HG02852 (cell line): Measurements from ENCODE around the gene MYO1D.

Source experiments
- ATAC-seq: cut with Tn5 transposase; IDR thresholded peaks from one replicate; pipeline ENCODE4 v1.9.1; 2021; ENCODE audit warnings: mild to moderate bottlenecking, moderate library complexity; ENCODE audit not compliant: unreplicated experiment

The MYO1D gene

DNA sequence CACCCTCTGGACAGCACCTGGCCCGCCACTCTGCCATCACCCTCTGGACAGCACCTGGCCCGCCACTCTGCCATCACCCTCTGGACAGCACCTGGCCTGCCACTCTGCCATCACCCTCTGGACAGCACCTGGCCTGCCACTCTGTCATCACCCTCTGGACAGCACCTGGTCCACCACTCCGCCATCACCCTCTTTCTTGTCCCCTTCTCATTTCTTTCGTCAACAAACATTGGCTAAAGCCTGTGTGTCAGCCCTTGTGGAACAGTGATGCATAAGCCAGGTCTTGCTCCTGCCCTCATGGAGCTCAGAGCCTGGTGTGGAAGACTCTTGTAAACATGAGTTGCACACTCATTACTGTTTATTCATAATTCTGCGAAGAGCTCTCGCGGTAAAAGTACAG is 358.9 kb downstream of the MYO1D start:
- ATAC-seq: no peak

DNA sequence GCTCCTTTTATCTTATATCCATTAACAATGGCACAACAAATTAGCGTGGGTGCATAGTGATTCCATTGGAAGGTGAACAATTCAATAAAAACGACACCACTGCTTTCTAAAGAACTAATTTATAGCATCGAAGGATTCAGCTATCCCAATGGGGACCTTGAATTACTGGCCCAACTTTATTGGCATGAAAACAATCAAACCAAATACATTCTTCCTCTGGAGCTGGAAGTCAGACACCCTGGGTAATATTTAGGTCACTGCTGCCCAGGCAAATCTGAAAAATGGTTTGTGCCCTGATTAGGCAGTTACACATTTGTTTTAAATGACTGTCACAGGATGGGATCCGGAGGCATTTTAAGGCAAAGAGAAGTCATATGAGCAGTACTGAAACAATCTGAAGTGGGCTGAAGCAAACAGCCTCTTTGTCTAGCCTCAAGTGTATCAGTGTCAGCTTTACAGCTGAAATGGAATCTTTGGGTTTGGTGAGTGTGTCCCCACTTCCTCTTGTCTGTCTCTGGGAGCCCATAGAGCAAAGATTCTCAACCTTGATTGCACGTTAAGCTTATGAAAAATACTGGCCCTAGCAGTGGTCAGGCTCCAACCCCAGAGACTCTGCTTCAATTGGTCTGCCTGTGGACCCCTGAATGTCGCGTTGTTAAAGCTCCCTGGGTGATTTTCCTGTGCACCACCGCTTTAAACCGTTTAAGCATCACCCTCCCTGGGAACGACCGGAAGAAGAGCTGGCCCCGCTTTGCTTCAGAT is 359.8 kb downstream of the MYO1D start:
- ATAC-seq: no peak

DNA sequence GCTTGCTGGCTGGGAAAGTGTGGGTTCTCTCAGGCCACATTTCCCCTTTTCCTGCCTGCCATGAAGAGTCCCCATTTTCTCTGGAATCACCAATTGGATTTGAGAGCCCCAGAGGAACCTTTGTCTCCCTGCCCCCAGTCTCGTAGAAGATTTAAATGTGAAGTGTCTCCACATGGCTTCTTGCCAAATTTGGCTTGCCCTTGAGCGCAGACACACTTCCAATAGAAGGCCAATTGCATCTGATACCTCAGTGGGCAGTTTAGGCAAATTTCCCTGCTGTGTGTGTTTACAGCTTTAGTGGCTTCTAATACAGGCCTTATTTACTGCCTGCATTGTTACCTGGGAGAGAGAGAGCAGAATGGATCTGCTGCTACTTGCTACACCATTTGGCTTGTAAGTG is 360.5 kb downstream of the MYO1D start:
- no peak for ATAC-seq

GRCh38 chr17:32515677-32516383 is 361.1 kb downstream of the MYO1D start:
- ATAC-seq: peak; percentile 58

DNA sequence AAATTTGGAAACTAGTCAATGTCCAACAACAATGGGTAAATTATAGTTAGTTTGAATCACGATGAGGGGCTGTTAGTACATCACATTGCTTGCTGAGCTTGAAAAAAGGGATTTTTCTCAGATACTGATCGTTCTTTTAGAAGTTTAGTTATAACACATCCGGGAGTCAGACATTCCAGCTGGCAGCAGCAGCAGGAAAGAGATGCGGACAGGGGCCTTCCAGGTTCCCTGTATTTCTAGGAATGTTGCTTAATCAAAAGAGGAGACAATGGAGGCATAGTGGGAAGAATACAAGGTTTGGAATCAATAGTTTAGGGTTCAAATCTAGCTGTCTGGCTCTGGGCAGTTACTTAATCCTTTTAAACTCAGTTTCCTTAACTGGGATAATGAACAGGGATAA is 362.3 kb downstream of the MYO1D start:
- ATAC-seq: no peak

- ATAC-seq: no peak
Observed at GRCh38 chr17:32513579-32513978, 363.3 kb downstream of the MYO1D start.

DNA sequence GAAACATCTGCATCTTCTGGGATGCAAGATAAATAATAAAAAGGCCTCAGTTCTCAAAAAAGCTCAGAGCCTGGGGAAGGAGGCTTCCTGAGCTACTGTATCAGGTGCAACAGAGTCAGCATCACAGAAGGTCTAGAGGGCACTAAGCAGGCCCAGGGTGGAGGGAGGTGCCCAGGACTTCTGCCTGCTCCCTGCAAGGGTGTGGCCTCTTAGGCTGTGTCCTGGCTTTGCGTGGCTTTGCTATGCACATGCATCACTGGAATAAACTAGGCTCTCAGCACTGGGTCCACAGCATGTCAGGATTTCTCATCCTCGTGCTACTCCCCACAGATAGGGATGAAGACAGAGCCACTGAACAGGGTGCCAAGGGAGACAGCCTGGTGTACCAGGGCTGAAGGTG is 364.6 kb downstream of the MYO1D start:
- ATAC-seq: no peak

- ATAC-seq: no peak
Observed at GRCh38 chr17:32510466-32510865, 366.5 kb downstream of the MYO1D start.

DNA sequence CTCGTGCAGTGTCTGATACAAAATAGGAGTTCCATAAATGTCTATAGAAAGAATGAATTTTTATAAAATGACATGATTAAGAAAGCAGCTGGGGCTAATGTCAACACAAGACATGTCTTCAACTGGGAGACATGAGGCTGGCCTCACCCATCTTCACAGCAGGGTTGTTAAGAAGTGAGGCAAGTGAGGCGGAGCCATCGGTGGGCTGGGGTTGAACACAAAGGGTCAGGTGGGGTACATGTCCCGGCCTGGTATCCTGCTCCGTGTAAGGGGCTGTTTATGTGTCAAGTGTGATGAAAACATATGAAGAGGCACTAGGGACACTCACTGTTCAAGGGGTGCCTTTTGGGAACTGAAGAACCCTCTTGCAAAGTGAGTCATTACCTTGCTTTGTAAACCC is 368.0 kb downstream of the MYO1D start:
- ATAC-seq: no peak

GRCh38 chr17:32504166-32504990 is 372.5 kb downstream of the MYO1D start:
- ATAC-seq: no peak

GRCh38 chr17:32503251-32504165 is 373.4 kb downstream of the MYO1D start:
- ATAC-seq: peak; percentile 90

GRCh38 chr17:32502710-32503109 is 374.2 kb downstream of the MYO1D start:
- no peak for ATAC-seq

DNA sequence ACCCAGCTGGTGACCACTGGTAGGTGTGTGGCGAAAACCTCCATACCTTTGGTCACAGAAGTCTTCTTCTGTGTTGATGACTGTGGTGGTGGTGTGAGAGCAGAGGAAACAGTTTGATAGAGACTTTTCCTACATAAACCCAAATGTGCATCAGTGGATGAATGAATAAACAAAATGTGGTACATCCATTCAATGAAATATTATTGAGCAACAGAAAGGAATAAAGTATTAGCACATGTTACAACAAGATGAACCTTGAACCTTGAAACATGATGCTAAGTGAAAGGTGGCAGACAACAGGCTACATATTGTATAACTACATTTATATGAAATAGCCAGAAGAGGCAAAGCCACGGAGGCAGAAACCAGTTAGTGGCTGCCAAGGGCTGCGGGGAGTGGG is 374.9 kb downstream of the MYO1D start:
- no peak for ATAC-seq

DNA sequence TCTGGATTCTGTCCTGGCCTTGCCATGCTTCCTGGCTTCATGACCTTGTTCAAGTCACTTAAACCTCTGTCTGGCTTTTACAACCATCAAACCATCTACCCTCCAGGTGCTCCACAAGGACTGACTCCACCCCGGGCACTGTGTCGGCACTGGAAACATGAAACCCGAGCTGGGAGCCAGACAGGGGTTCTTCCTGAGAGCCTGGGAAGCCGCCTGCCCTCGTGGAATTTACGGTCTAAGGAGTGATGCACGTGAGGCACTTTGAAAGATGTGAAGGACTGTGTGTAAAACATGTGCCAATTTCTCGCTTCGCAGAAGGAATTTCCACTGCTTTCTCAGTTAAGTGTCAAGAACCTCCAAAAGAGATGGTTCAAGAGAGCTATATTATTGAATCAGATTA is 378.5 kb downstream of the MYO1D start:
- ATAC-seq: no peak

GRCh38 chr17:32497431-32498205 is 379.3 kb downstream of the MYO1D start:
- ATAC-seq: no peak

GRCh38 chr17:32496395-32497073 is 380.4 kb downstream of the MYO1D start:
- ATAC-seq: no peak

DNA sequence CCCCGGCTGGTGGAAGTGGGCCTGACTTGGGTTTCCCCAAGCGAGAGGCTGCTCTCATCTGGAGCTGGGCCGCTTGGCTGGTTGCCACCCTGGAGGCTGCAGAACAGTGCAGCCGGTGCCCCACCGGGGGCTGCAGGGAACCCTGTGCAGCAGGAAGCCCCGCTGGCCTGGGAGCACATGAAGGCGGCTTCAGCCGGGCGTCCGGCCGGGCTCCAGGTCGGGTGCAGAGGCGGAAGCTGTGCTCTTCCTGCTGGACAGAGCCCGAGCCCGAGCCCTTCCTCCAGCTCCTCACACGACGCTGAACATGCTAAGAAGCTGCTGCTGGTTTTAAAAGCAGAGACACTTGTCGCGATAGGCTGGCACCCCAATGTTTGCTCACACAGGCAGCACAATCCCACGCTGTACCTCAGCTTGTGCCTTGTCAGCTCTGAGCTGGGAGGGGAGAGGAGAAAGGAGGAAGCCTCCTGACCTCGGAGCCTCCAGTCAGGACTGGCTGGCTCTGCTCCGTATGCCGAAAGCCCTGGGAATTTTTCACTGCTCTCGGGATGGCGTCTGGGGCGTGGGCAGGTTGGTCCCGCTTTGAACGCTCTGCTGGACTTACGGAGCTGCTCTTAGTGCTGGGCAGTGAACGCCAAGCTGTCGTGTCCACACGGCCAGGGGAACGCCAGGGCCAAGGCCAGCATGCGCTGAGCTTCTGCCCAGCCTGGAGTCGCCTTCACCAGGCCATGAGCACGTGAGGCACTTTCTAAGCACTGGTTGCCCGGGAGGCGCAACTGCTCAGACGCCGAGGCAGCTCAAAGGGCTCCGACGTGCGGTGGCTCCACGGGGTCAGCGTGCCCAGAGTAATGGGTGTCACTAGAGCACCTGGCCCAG is 381.3 kb downstream of the MYO1D start:
- ATAC-seq: no peak

DNA sequence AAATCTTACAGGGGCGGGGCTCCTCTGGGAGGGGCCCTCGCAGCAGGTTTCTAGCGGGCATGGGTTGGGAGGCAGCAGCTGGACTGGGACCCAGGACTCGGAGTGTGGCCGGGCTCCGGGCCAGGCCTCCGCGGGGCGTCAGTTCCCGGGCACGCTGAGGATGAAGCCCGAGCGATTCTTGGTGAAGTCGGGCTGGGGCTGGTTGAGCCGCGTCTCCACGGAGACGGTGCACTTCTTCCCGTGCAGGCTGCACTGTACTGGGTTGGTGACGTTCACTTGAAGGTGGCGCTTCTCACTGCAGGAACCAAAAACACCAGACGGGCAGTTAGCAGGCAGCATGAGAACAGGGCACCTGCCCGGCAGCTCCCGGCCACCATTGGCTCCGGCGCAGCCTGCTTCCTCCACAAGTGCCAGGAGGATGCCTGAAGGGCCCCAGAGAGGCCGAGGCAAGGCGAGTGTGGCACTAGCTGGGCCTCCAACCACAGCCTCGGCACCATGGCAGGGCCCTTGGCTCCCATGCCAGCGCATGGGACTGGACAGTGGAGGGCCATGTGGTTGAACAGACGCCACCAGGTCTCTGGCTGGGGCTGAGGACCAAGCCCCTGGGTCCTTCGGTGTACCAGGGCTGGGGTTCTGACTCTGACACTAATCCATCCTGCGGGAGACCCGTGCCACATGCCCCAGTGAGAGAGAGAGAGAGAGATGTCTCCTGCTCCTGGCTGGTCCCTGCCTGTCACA is 382.1 kb downstream of the MYO1D start:
- ATAC-seq: no peak
